ENCODE results near the gene CIAPIN1. TPM values are rescaled to one million over a fixed set of nuclear protein-coding genes. Genes with fewer than 3 reads are reported as not detected.

Gene CIAPIN1
- total RNA-seq, 1 experiment from 2014 or later, result 37.7 TPM

GRCh38 chr16:57390636-57391295, 56.4 kb downstream of the CIAPIN1 start:
- Histone ChIP-seq H3K4me3 (ENCODE audit: low read length) (no peak overlapping the region), H3K27ac (ENCODE audit: low read length) (no peak overlapping the region), H3K4me1 (ENCODE audit: low read length) (no peaks in the 10 kb centered on the region), H3K9me3 (ENCODE audit: low read length) (no peaks in the 10 kb centered on the region), H3K27me3 (ENCODE audit: low read length) (peaks cover 7% of the 10 kb centered on the region; the same call in 1 of the 2 replicates), H2AFZ (ENCODE audit: low read length) (no peak overlapping the region), H3K4me2 (ENCODE audit: low read depth, low read length, poor library complexity, severe bottlenecking) (no peak overlapping the region), H3K79me2 (ENCODE audit: low read length) (no peaks in the 10 kb centered on the region), H3K9me2 (replicated peaks; ENCODE audit: insufficient read depth, low read length) (no peaks in the 10 kb centered on the region), H3K36me3 (ENCODE audit: insufficient read depth, low read length) (no peaks in the 10 kb centered on the region), H4K20me1 (ENCODE audit: insufficient read depth, low read depth, low read length) (0 out of 2 replicates have a peak, but pooled peaks cover 2% of the 10 kb centered on the region), H3K9ac (ENCODE audit: low read length) (no peak overlapping the region)
- no peak for DNase-seq

- Histone ChIP-seq H3K27ac (ENCODE audit: low read length) (no peak overlapping the region), H3K9me2 (replicated peaks; ENCODE audit: insufficient read depth, low read length) (no peaks in the 10 kb centered on the region), H3K9ac (ENCODE audit: low read length) (no peak overlapping the region), H3K4me3 (ENCODE audit: low read length) (no peak overlapping the region), H3K79me2 (ENCODE audit: low read length) (no peaks in the 10 kb centered on the region), H4K20me1 (ENCODE audit: insufficient read depth, low read depth, low read length) (0 out of 2 replicates have a peak, but pooled peaks cover 3% of the 10 kb centered on the region), H3K36me3 (ENCODE audit: insufficient read depth, low read length) (no peaks in the 10 kb centered on the region), H3K9me3 (ENCODE audit: low read length) (no peaks in the 10 kb centered on the region), H3K4me1 (ENCODE audit: low read length) (peaks cover 11% of the 10 kb centered on the region), H2AFZ (ENCODE audit: low read length) (no peak overlapping the region), H3K4me2 (ENCODE audit: low read depth, low read length, poor library complexity, severe bottlenecking) (no peak overlapping the region), H3K27me3 (ENCODE audit: low read length) (peaks cover 7% of the 10 kb centered on the region; the same call in 1 of the 2 replicates)
- no peak for DNase-seq
Observed at GRCh38 chr16:57389087-57389468, 58.1 kb downstream of the CIAPIN1 start.

GRCh38 chr16:57388359-57389086, 58.7 kb downstream of the CIAPIN1 start:
- Histone ChIP-seq H3K27me3 (ENCODE audit: low read length) (peaks cover 7% of the 10 kb centered on the region; the same call in 1 of the 2 replicates), H3K9ac (ENCODE audit: low read length) (no peak overlapping the region), H3K9me3 (ENCODE audit: low read length) (no peaks in the 10 kb centered on the region), H3K4me1 (ENCODE audit: low read length) (peaks cover 12% of the 10 kb centered on the region), H3K4me2 (ENCODE audit: low read depth, low read length, poor library complexity, severe bottlenecking) (no peak overlapping the region), H3K27ac (ENCODE audit: low read length) (no peak overlapping the region), H4K20me1 (ENCODE audit: insufficient read depth, low read depth, low read length) (0 out of 2 replicates have a peak, but pooled peaks cover 3% of the 10 kb centered on the region), H3K36me3 (ENCODE audit: insufficient read depth, low read length) (no peaks in the 10 kb centered on the region), H3K4me3 (ENCODE audit: low read length) (no peak overlapping the region), H2AFZ (ENCODE audit: low read length) (no peak overlapping the region), H3K79me2 (ENCODE audit: low read length) (no peaks in the 10 kb centered on the region), H3K9me2 (replicated peaks; ENCODE audit: insufficient read depth, low read length) (no peaks in the 10 kb centered on the region)
- DNase-seq, result no peak

- 0 out of 2 replicates have a peak, but pooled peaks cover 3% of the 10 kb centered on the region for H4K20me1 ChIP-seq (ENCODE audit: insufficient read depth, low read depth, low read length)
- H3K4me3 ChIP-seq (ENCODE audit: low read length), result no peak overlapping the region
- H2AFZ ChIP-seq (ENCODE audit: low read length), result no peak overlapping the region
- H3K27me3 ChIP-seq (ENCODE audit: low read length), result peaks cover 7% of the 10 kb centered on the region; the same call in 1 of the 2 replicates
- no peak for DNase-seq
- H3K4me2 ChIP-seq (ENCODE audit: low read depth, low read length, poor library complexity, severe bottlenecking), result no peak overlapping the region
- H3K9me2 ChIP-seq (replicated peaks; ENCODE audit: insufficient read depth, low read length), result no peaks in the 10 kb centered on the region
- H3K36me3 ChIP-seq (ENCODE audit: insufficient read depth, low read length), result no peaks in the 10 kb centered on the region
- H3K9me3 ChIP-seq (ENCODE audit: low read length), result no peaks in the 10 kb centered on the region
- H3K27ac ChIP-seq (ENCODE audit: low read length), result no peak overlapping the region
- no peaks in the 10 kb centered on the region for H3K79me2 ChIP-seq (ENCODE audit: low read length)
- H3K9ac ChIP-seq (ENCODE audit: low read length), result no peak overlapping the region
- H3K4me1 ChIP-seq (ENCODE audit: low read length), result peaks cover 12% of the 10 kb centered on the region
Observed at GRCh38 chr16:57387598-57388354, 59.4 kb downstream of the CIAPIN1 start.

GRCh38 chr16:57386381-57386951, 60.7 kb downstream of the CIAPIN1 start:
- H3K27me3 ChIP-seq (ENCODE audit: low read length), result peaks cover 7% of the 10 kb centered on the region; the same call in 1 of the 2 replicates
- no peak overlapping the region for H3K4me2 ChIP-seq (ENCODE audit: low read depth, low read length, poor library complexity, severe bottlenecking)
- H3K27ac ChIP-seq (ENCODE audit: low read length), result no peak overlapping the region
- H3K36me3 ChIP-seq (ENCODE audit: insufficient read depth, low read length), result no peaks in the 10 kb centered on the region
- peaks cover 12% of the 10 kb centered on the region for H3K4me1 ChIP-seq (ENCODE audit: low read length)
- no peaks in the 10 kb centered on the region for H3K9me2 ChIP-seq (replicated peaks; ENCODE audit: insufficient read depth, low read length)
- no peaks in the 10 kb centered on the region for H3K9me3 ChIP-seq (ENCODE audit: low read length)
- no peak overlapping the region for H3K9ac ChIP-seq (ENCODE audit: low read length)
- DNase-seq, result no peak
- no peak overlapping the region for H2AFZ ChIP-seq (ENCODE audit: low read length)
- no peak overlapping the region for H3K4me3 ChIP-seq (ENCODE audit: low read length)
- H3K79me2 ChIP-seq (ENCODE audit: low read length), result no peaks in the 10 kb centered on the region
- H4K20me1 ChIP-seq (ENCODE audit: insufficient read depth, low read depth, low read length), result 0 out of 2 replicates have a peak, but pooled peaks cover 3% of the 10 kb centered on the region

- H3K4me3 ChIP-seq (ENCODE audit: low read length), result no peak overlapping the region
- no peak overlapping the region for H2AFZ ChIP-seq (ENCODE audit: low read length)
- no peak overlapping the region for H3K9ac ChIP-seq (ENCODE audit: low read length)
- no peak overlapping the region for H3K4me2 ChIP-seq (ENCODE audit: low read depth, low read length, poor library complexity, severe bottlenecking)
- no peak overlapping the region for H3K27ac ChIP-seq (ENCODE audit: low read length)
- H4K20me1 ChIP-seq (ENCODE audit: insufficient read depth, low read depth, low read length), result 0 out of 2 replicates have a peak, but pooled peaks cover 3% of the 10 kb centered on the region
- H3K36me3 ChIP-seq (ENCODE audit: insufficient read depth, low read length), result no peaks in the 10 kb centered on the region
- peaks cover 12% of the 10 kb centered on the region for H3K4me1 ChIP-seq (ENCODE audit: low read length)
- H3K9me3 ChIP-seq (ENCODE audit: low read length), result no peaks in the 10 kb centered on the region
- H3K27me3 ChIP-seq (ENCODE audit: low read length), result peaks cover 7% of the 10 kb centered on the region; the same call in 1 of the 2 replicates
- no peak for DNase-seq
- no peaks in the 10 kb centered on the region for H3K79me2 ChIP-seq (ENCODE audit: low read length)
- H3K9me2 ChIP-seq (replicated peaks; ENCODE audit: insufficient read depth, low read length), result no peaks in the 10 kb centered on the region
Observed at GRCh38 chr16:57385083-57385482, 62.1 kb downstream of the CIAPIN1 start.

- no peaks in the 10 kb centered on the region for H3K79me2 ChIP-seq (ENCODE audit: low read length)
- H3K9me2 ChIP-seq (replicated peaks; ENCODE audit: insufficient read depth, low read length), result no peaks in the 10 kb centered on the region
- no peak overlapping the region for H3K27ac ChIP-seq (ENCODE audit: low read length)
- H2AFZ ChIP-seq (ENCODE audit: low read length), result no peak overlapping the region
- no peak for DNase-seq
- H3K36me3 ChIP-seq (ENCODE audit: insufficient read depth, low read length), result no peaks in the 10 kb centered on the region
- H3K4me2 ChIP-seq (ENCODE audit: low read depth, low read length, poor library complexity, severe bottlenecking), result peak overlapping the region; percentile 3
- no peak overlapping the region for H3K9ac ChIP-seq (ENCODE audit: low read length)
- H3K4me3 ChIP-seq (ENCODE audit: low read length), result no peak overlapping the region
- H3K9me3 ChIP-seq (ENCODE audit: low read length), result no peaks in the 10 kb centered on the region
- 0 out of 2 replicates have a peak, but pooled peaks cover 3% of the 10 kb centered on the region for H4K20me1 ChIP-seq (ENCODE audit: insufficient read depth, low read depth, low read length)
- H3K27me3 ChIP-seq (ENCODE audit: low read length), result peaks cover 7% of the 10 kb centered on the region; the same call in 1 of the 2 replicates
- peaks cover 12% of the 10 kb centered on the region for H3K4me1 ChIP-seq (ENCODE audit: low read length)
Observed at GRCh38 chr16:57384248-57385070, 62.7 kb downstream of the CIAPIN1 start.
